Stomach (tissue), 9 donors: ENCODE results near the gene BRD7. TPM values are rescaled to one million over a fixed set of nuclear protein-coding genes. Genes with fewer than 3 reads are reported as not detected.

Experiments
- DNase-seq, 2 donors: peaks; one replicate each; pipeline versions ENCODE4 v3.0.0 to v3.0.0-alpha.2; 2013 to 2019
- H3K27ac ChIP-seq, 5 donors: fragments of 200-600 bp in 4 of 5; sonication (generic) in 4 of 5; one replicate each; pipeline ENCODE4 v1.5.1; 2013 to 2019; ENCODE audit warnings: mild to moderate bottlenecking in 1 of 5, moderate library complexity in 1 of 5
- H3K27me3 ChIP-seq, 3 donors: fragments of 200-600 bp; sonication (generic); one replicate each; pipeline ENCODE4 v1.5.1; 2017 to 2019; ENCODE audit warnings: mixed run types in 1 of 3
- H3K36me3 ChIP-seq, 4 donors: fragments of 200-600 bp; sonication (generic); 1 replicate in 3 of 4; 2 replicates in 1 of 4; pipeline ENCODE4 v1.5.1; 2016 to 2019
- H3K4me1 ChIP-seq, 4 donors: fragments of 200-600 bp; sonication (generic); one replicate each; pipeline ENCODE4 v1.5.1; 2016 to 2019
- H3K4me3 ChIP-seq, 4 donors: fragments of 200-600 bp; sonication (generic) in 3 of 4; one replicate each; pipeline ENCODE4 v1.5.1; 2016 to 2019; ENCODE audit warnings: mild to moderate bottlenecking in 1 of 4
- H3K9me3 ChIP-seq, 4 donors: fragments of 200-600 bp; sonication (generic); one replicate each; pipeline ENCODE4 v1.5.1; 2016 to 2019
- CTCF ChIP-seq, 7 experiments: fragments of 450-650 bp in 4 of 7; fragments of 200-600 bp in 3 of 7; sonication (generic) in 3 of 7; IDR thresholded peaks; one replicate each; pipeline ENCODE4 v1.5.1; 2016 to 2019; ENCODE audit warnings: antibody characterized with exemption in 7 of 7, control low read depth in 2 of 7, mild to moderate bottlenecking in 1 of 7
- EP300 ChIP-seq: sonication (generic); formaldehyde crosslinking; IDR thresholded peaks from one replicate; pipeline ENCODE4 v1.6.1; 2017; ENCODE audit warnings: antibody characterized with exemption
- POLR2A ChIP-seq, 4 donors: fragments of 450-650 bp; IDR thresholded peaks; one replicate each; pipeline ENCODE4 v1.6.1; 2016; ENCODE audit warnings: antibody characterized with exemption in 4 of 4, control low read depth in 2 of 4, mild to moderate bottlenecking in 1 of 4, moderate library complexity in 1 of 4
- POLR2AphosphoS5 ChIP-seq, 3 donors: sonication (generic); formaldehyde crosslinking; IDR thresholded peaks; one replicate each; pipeline ENCODE4 v1.6.1; 2016; ENCODE audit warnings: antibody characterized with exemption in 3 of 3
- WGBS, 5 donors: extraction: QIAGEN DNeasy Blood & Tissue Kit in 3 of 5; methylation state at CpG; one replicate each; pipeline versions ENCODE4 v1.1.5 to v1.1.7; 2013 to 2018; 5-methylcytosine and 5-hydroxymethylcytosine counted together
- intact Hi-C: fragments of 100-400 bp; cut with DNase I; formaldehyde crosslinking; loops from one replicate; pipeline ENCODE4 v1.15.1; 2023; ENCODE audit warnings: low total_unique reads
- polyA plus RNA-seq, 3 donors: library from polyadenylated mRNA; stranded (reverse); fragments of 200-250 nt; gene quantifications; one replicate each; pipeline ENCODE4 v1.2.3, GENCODE V29; 2013
- total RNA-seq, 5 donors: library from RNA; depleted of rRNA; stranded (reverse); fragments of >200 nt; gene quantifications; one replicate each; pipeline versions ENCODE4 v1.1.0 to v1.2.3, GENCODE V29; 2014 to 2016
- donor health status: healthy with polysubstance abuse.
- donor health status: Bipolar disorder and iron deficiency.
- donor health status: healthy.

The BRD7 gene
- total and polyA plus RNA-seq, 8 donors: 9.3 to 71.8 (median 37.3) TPM

DNA sequence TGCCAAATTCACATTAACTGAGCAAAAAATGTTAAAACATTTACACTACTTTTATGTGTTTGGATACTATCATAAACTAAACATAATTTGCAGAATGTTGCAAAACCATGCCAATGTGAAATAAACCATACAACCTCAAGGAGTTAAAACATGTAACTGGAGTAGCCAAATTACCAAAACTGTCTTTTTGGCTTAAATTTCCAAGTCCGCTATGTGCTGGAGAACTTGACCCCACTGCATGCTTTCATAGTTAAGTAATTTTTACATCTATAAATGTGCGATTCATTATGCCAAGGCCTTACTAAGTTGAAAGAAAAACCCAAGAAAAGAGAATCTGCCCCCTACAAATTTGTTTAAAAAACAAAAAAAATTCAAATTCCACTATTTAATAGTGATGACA is 28.2 kb downstream of the BRD7 start:
- Histone ChIP-seq H3K36me3 (peaks cover 7 to 63% (median 48%) of the 10 kb centered on the region in 4 donors), H3K9me3 (no peaks in the 10 kb centered on the region), H3K27me3 (no peaks in the 10 kb centered on the region), H3K4me1 (peaks cover 0 to 34% (median 18%) of the 10 kb centered on the region in 4 donors), H3K27ac (peak overlapping the region in 1 of 5 donors; percentile 51), H3K4me3 (no peak overlapping the region)
- 65 to 87% (median 81%) methylated on average over 2 of the region's 2 CpGs for WGBS, 5 donors
- intact Hi-C loops: no loop called here
- TF ChIP-seq CTCF (IDR thresholded peaks at IDR 0.05): no peak
- TF ChIP-seq EP300: no peak
- no peak for TF ChIP-seq POLR2AphosphoS5 (IDR thresholded peaks at IDR 0.05)
- TF ChIP-seq POLR2A (IDR thresholded peaks at IDR 0.05): no peak
- DNase-seq: peak in 1 of 2 donors; percentile 31

DNA sequence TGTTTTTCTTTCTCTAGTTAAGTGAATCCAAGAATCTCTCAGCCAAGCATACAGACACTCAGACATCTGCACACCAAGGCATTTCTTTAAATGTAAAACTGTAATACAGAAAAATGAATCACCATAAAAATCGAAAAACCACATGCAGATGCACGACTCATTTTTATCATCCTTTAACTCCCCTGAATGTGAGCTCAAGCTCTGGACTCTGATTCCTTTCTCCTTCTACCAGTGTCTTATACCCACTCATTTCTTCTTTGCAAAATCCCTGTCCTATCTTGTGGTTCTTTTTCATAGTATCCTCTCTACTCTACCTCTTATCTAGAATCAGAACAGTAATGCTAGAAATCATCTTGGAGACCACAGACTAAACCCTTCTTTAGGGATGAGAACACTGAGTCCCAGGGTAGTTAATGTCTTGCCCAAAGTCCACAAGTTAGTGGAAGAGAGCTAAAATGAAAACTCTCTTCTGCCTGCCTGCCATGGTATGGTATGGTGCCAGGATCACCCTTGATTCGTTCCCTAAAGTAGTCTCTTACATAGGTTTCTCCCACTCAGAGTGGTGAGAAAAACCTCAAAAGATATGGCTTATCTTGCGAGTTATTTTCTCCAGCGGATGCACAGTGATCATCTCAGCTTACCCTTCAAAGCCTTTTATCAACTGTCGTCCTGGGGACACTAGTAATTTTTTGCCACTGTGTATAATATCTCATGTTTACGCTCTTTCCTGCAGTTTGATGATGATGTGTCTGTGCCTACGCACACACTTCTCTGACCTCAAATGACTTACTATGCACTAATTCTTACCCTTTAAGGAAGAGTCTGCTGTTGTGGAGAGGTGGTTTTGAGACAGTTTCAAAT is 30.2 kb downstream of the BRD7 start:
- peak overlapping the region in 3 of 5 donors; percentile 9 to 44 (median 15) for H3K27ac ChIP-seq
- H3K4me1 ChIP-seq: peaks cover 0 to 53% (median 27%) of the 10 kb centered on the region in 4 donors

DNA sequence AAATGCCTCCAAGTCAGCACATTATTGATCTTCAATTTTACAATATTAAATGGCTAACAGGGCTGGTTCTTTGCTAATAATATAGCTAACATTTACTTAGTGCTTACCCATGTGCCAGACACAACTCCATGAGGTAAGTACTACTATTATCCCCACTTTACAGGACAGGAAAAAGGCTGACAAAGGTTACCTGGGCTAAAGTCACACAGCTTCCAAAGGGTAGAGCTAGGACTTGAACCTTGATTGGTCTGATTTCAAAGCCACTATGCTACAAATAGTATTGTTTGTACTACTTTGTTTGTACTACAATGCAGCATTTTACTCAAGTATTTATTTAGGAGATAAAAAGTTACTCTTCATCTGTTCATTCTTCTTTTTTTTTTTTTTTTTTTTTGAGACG is 31.9 kb downstream of the BRD7 start:
- intact Hi-C loops: no loop called here
- Histone ChIP-seq H3K27ac (peak overlapping the region in 1 of 5 donors; percentile 2), H3K36me3 (peaks cover 0 to 62% (median 45%) of the 10 kb centered on the region in 4 donors), H3K4me3 (no peak overlapping the region), H3K9me3 (no peaks in the 10 kb centered on the region), H3K4me1 (peaks cover 0 to 53% (median 31%) of the 10 kb centered on the region in 4 donors), H3K27me3 (no peaks in the 10 kb centered on the region)
- whole genome bisulfite sequencing, 5 donors: 18 to 80% (median 45%) methylated on average over 1 of the region's 1 CpG; no CpG with 5 or more reads in 1 of the 5 donors
- DNase-seq: no peak
- TF ChIP-seq EP300 (no peak), POLR2A (IDR thresholded peaks at IDR 0.05) (no peak), POLR2AphosphoS5 (IDR thresholded peaks at IDR 0.05) (no peak), CTCF (IDR thresholded peaks at IDR 0.05) (no peak)

More for the DNA sequence above, 30.2 kb downstream of the BRD7 start:
- Histone ChIP-seq H3K4me3 (no peak overlapping the region), H3K36me3 (peaks cover 7 to 65% (median 47%) of the 10 kb centered on the region in 4 donors), H3K9me3 (no peaks in the 10 kb centered on the region), H3K27me3 (no peaks in the 10 kb centered on the region)
- 70 to 81% (median 80%) methylated on average over 8 of the region's 8 CpGs for WGBS, 5 donors
- intact Hi-C loops: no loop called here
- TF ChIP-seq POLR2AphosphoS5 (IDR thresholded peaks at IDR 0.05) (no peak), POLR2A (IDR thresholded peaks at IDR 0.05) (no peak), EP300 (no peak), CTCF (IDR thresholded peaks at IDR 0.05) (no peak)
- DNase-seq: no peak

DNA sequence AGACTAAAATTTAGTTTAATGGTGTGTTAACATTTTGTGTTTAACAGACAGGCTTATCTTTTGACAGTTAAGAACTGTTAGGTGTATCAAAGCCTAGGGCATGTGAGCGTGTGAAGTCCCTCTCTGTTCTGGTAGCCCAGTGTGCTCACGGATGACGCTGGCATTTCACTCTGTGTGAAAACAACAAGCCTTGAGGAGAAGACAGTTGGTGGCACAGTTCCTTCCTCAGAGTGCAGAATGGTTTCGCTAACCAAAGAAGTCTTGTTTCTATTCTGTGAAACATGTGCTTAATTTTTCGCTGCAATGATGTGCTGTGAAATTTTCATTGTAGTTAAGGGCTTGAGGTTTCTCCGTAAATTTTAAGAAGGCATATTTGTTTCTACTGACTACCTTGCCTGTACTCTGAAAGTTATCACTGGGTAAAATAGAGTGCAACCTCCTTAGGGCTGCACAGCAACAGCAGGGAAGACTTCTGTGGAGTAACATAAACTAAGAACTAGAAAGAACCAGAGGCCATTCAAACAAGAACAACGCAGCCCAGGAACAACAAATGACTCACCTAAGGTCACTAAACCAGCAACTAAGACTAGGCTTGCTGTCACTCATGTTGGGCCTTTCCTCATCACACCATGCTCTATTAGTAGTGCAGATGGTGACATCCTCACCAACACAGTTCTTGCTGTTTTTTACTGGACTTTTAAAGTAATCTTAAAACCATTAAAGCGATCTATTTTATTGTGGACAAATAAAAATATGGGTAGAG is 33.4 kb downstream of the BRD7 start:
- no peak overlapping the region for H3K4me3 ChIP-seq
- peaks cover 0 to 60% (median 44%) of the 10 kb centered on the region in 4 donors for H3K36me3 ChIP-seq
- TF ChIP-seq POLR2AphosphoS5 (IDR thresholded peaks at IDR 0.05) (peak in 1 of 3 donors; percentile 51), CTCF (IDR thresholded peaks at IDR 0.05) (no peak)
- peak overlapping the region in 3 of 5 donors; percentile 46 to 68 (median 46) for H3K27ac ChIP-seq
- peak in 1 of 2 donors; percentile 54 for DNase-seq
- H3K9me3 ChIP-seq: no peaks in the 10 kb centered on the region
- WGBS, 5 donors: 65 to 85% (median 76%) methylated on average over 8 of the region's 8 CpGs
- peaks cover 0 to 46% (median 28%) of the 10 kb centered on the region in 4 donors for H3K4me1 ChIP-seq
- intact Hi-C loops: no loop called here
- H3K27me3 ChIP-seq: no peaks in the 10 kb centered on the region
